HL-60 (cell line): ENCODE measurements around the gene GSG1L2.

ENCODE experiments used
- POLR2AphosphoS5 ChIP-seq: IDR thresholded peaks from 2 replicates; pipeline ENCODE4 v1.6.1; 2012; ENCODE audit warnings: low read depth
- SPI1 ChIP-seq: IDR thresholded peaks from 2 replicates; pipeline ENCODE4 v1.6.1; 2012; ENCODE audit warnings: low read depth, mild to moderate bottlenecking, borderline replicate concordance
- TF ChIP-seq, protein P1 (sequence below): IDR thresholded peaks from one replicate; pipeline ENCODE4 v1.5.1; 2011; ENCODE audit warnings: low read length, control low read depth, inconsistent platforms; ENCODE audit not compliant: insufficient read depth
- TF ChIP-seq, protein P2 (sequence below): IDR thresholded peaks from 2 replicates; pipeline ENCODE4 v1.6.1; 2012; ENCODE audit warnings: low read depth; ENCODE audit not compliant: insufficient replicate concordance

DNA sequence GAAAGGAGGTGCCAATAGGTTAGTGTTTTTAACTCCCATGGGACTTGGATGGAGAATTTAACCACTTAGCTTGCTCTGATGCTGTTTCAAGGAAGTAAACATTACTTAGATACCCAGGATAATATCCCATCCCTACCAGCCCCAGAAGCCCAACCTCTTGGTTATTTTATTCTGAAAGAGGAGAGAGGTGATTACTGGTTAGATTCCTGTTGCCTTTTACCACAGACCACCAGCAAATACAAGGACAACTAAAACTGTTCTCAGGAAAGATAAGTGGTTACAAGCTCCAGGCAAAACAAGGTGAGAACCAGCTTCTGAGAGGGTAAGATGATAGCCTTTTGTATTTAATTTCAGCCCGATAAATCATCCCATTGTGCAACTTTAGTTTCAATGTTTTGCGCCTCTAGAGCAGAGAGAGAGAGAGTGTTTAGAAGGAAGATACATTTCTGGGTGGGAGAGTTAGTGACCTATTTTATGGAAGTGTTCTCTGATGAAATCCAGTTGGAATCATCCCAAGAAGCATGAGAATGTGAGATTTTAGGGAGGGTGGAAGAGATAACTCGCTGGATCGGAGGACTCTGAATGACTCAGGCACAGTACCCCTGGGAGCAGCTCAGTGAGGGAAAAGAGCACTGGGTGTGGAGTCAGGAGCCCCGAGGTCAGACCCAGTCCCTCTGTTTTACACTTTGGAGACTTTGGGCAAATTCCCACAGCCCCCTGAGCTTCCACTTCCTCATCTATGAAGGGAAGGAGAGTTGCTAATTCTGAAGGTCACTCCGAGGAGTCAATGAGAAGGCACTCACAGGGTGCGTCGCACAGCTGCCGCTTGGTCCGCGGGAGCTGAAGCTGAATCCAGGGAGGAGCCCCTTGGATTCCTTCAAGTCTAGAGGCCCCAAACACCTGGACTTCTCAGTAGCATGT lies 15.9 kb upstream of the GSG1L2 start:
- TF ChIP-seq POLR2AphosphoS5: no peak
- TF ChIP-seq, protein P1, sequence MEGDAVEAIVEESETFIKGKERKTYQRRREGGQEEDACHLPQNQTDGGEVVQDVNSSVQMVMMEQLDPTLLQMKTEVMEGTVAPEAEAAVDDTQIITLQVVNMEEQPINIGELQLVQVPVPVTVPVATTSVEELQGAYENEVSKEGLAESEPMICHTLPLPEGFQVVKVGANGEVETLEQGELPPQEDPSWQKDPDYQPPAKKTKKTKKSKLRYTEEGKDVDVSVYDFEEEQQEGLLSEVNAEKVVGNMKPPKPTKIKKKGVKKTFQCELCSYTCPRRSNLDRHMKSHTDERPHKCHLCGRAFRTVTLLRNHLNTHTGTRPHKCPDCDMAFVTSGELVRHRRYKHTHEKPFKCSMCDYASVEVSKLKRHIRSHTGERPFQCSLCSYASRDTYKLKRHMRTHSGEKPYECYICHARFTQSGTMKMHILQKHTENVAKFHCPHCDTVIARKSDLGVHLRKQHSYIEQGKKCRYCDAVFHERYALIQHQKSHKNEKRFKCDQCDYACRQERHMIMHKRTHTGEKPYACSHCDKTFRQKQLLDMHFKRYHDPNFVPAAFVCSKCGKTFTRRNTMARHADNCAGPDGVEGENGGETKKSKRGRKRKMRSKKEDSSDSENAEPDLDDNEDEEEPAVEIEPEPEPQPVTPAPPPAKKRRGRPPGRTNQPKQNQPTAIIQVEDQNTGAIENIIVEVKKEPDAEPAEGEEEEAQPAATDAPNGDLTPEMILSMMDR: no peak
- TF ChIP-seq, protein P2, sequence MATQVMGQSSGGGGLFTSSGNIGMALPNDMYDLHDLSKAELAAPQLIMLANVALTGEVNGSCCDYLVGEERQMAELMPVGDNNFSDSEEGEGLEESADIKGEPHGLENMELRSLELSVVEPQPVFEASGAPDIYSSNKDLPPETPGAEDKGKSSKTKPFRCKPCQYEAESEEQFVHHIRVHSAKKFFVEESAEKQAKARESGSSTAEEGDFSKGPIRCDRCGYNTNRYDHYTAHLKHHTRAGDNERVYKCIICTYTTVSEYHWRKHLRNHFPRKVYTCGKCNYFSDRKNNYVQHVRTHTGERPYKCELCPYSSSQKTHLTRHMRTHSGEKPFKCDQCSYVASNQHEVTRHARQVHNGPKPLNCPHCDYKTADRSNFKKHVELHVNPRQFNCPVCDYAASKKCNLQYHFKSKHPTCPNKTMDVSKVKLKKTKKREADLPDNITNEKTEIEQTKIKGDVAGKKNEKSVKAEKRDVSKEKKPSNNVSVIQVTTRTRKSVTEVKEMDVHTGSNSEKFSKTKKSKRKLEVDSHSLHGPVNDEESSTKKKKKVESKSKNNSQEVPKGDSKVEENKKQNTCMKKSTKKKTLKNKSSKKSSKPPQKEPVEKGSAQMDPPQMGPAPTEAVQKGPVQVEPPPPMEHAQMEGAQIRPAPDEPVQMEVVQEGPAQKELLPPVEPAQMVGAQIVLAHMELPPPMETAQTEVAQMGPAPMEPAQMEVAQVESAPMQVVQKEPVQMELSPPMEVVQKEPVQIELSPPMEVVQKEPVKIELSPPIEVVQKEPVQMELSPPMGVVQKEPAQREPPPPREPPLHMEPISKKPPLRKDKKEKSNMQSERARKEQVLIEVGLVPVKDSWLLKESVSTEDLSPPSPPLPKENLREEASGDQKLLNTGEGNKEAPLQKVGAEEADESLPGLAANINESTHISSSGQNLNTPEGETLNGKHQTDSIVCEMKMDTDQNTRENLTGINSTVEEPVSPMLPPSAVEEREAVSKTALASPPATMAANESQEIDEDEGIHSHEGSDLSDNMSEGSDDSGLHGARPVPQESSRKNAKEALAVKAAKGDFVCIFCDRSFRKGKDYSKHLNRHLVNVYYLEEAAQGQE: no peak
- no peak for TF ChIP-seq SPI1
